ENCODE results near the gene ZNF668. TPM values are rescaled to one million over a fixed set of nuclear protein-coding genes. Genes with fewer than 3 reads are reported as not detected.
A peak's percentile ranks its signal among the peaks of the same experiment; 100 is the strongest.

ZNF668 gene
- total and polyA plus RNA-seq, 2 of the 8 experiments (the other 6 are each of a cell fraction or from before 2014, with no cell fraction given) = 14.0 to 14.3 TPM

DNA sequence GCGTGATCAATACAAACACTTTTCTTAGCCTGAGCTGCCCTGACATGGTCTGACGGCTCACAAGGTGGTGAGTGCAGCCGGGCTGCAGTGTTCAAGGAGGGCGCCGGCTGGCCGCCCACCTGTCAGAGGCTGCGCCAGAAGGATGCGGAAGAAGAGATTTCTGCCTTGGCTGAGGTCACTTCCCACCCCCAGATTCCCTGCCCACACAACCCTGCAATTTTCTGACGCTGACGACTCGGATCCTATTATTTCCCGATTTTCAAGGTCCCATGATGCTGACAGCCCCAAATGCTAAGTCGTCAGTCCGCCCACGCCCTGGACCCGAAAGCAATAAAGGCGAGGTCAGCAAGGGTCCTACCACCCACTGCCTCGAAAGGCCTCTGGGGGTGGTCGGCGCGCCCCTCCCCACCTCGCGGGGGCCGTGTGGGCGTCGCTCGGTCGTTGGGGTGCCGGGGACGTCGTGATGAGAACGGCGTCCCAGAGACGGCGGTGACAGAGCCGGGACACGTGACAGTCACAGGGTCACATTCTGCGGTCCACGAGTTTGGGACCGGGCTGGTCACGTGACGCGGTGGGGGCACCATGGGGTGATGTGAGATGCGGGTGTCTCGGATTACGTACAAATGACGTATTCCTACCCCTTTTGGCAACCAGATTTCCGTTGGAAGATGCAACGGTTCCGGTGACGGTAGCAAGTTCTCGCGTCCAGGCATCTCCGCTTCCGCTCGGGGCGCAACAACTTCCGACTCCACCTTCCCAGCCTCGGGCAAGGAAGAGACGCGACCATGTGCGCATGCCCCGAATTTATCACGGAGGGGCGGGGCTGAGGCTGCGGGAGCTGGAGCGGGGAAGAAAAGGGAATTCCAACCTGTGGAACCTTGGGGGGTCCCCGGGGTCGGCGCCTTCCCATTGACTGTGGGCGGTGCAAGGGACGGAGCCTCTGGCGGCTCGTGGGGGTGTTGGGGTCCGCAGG lies 41.0 kb downstream of the ZNF668 start, which contains the start of gene STX4:
TSS of gene STX4 (plus strand) at position 823 of the 973 bp plus-strand sequence. CDS start 248 bp downstream, outside the sequence.
- peak within 1 kb of the TSS; percentile 77 for H4K8ac ChIP-seq (ENCODE audit: extremely low read depth, insufficient read depth, low read length)
- H3K9me3 ChIP-seq (ENCODE audit: insufficient read depth in 2 of 2, low read depth in 1 of 2, low read length in 1 of 2) = no peaks in the 10 kb centered on the region
- peak within 1 kb of the TSS; percentile 67 to 94 (median 91) for H3K4me3 ChIP-seq (ENCODE audit: extremely low read depth in 1 of 4, insufficient read depth in 2 of 4, low read depth in 3 of 4, low read length in 4 of 4)
- peak within 1 kb of the TSS; percentile 81 for H2AFZ ChIP-seq (ENCODE audit: low read length)
- peak; percentile 89 to 98 for DNase-seq (ENCODE audit: low read depth in 1 of 2, low spot score in 2 of 2)
- H3K27me3 ChIP-seq (replicated peaks in 1 of 4; ENCODE audit: control insufficient read depth in 3 of 4, extremely low read depth in 1 of 4, insufficient read depth in 3 of 4, low read length in 3 of 4) = no peaks in the 10 kb centered on the region
- H4K5ac ChIP-seq (ENCODE audit: insufficient read length, low read depth, low read length) = peak within 1 kb of the TSS; percentile 4
- H2BK15ac ChIP-seq (ENCODE audit: low read length) = 0 out of 2 replicates have a peak within 1 kb of the TSS, but pooled peaks have one; percentile 53
- no peak within 1 kb of the TSS for H2BK20ac ChIP-seq (ENCODE audit: low read length)
- H2BK12ac ChIP-seq (ENCODE audit: low read depth, low read length) = peak within 1 kb of the TSS; percentile 31; the same call in 1 of the 2 replicates
- H3K18ac ChIP-seq (ENCODE audit: extremely low read depth, low read length) = peak within 1 kb of the TSS; percentile 51
- H3K9ac ChIP-seq (replicated peaks in 1 of 4; ENCODE audit: extremely low read depth in 1 of 4, low read depth in 3 of 4, low read length in 3 of 4) = peak within 1 kb of the TSS; percentile 48 to 54 (median 52)
- 3% methylated on average over 64 of the region's 75 CpGs; no CpG with 5 or more reads in 1 of the 2 experiments for WGBS, 2 experiments (ENCODE audit: extremely low coverage in 1 of 2, insufficient coverage in 1 of 2, insufficient read length in 1 of 2, insufficient replicate concordance in 2 of 2, low coverage in 1 of 2, low lambda C conversion rate in 2 of 2, missing lambda C conversion rate in 1 of 2)
- no peaks in the 10 kb centered on the region for H3K79me2 ChIP-seq (ENCODE audit: control insufficient read depth in 1 of 2, insufficient read depth in 2 of 2, low read length in 2 of 2)
- H3K4ac ChIP-seq (replicated peaks; ENCODE audit: insufficient read length, low read depth, low read length) = no peak within 1 kb of the TSS
- ChIA-PET POLR2A (ENCODE audit: partially characterized antibody) (interaction anchor here (0.8 to 1.9 kb wide), 7 partner anchors 8 to 146 kb away, joined by 3 to 9 read pairs (median 4); partner anchors contain the start of genes HSD3B7, KAT8, ZNF646 and ZNF668), CTCF (ENCODE audit: partially characterized antibody) (interaction anchor here (0.5 to 2.2 kb wide), 7 partner anchors 9 to 404 kb away, joined by 3 to 8 read pairs (median 3); partner anchors contain the start of gene HSD3B7)
- peak within 1 kb of the TSS; percentile 79 to 95 for H3K4me2 ChIP-seq (ENCODE audit: insufficient read depth in 1 of 2, low read depth in 2 of 2, low read length in 2 of 2)
- no peak within 1 kb of the TSS for H3K14ac ChIP-seq (ENCODE audit: insufficient read length)
- H3K23ac ChIP-seq (ENCODE audit: insufficient read length) = no peak within 1 kb of the TSS
- peaks cover 0 to 4% (median 2%) of the 10 kb centered on the region in 4 experiments; a peak in 4 of 7 replicates for H3K4me1 ChIP-seq (replicated peaks in 1 of 4; ENCODE audit: control insufficient read depth in 3 of 4, insufficient read depth in 4 of 4, low read length in 3 of 4)
- H3K36me3 ChIP-seq (ENCODE audit: control insufficient read depth in 2 of 4, insufficient read depth in 4 of 4, low read length in 3 of 4) = no peaks in the 10 kb centered on the region
- H4K91ac ChIP-seq (replicated peaks; ENCODE audit: insufficient read length, low read length) = peak within 1 kb of the TSS; percentile 56
- peaks cover 0 to 5% of the 10 kb centered on the region in 2 experiments for H4K20me1 ChIP-seq (replicated peaks in 1 of 2; ENCODE audit: control insufficient read depth in 1 of 2, insufficient read depth in 2 of 2, low read length in 2 of 2)
- H3K27ac ChIP-seq (ENCODE audit: low read depth, low read length) = no peak within 1 kb of the TSS
- peak within 1 kb of the TSS; percentile 82; the same call in 1 of the 2 replicates for H2BK5ac ChIP-seq (ENCODE audit: low read depth, low read length)
- H3K56ac ChIP-seq (replicated peaks; ENCODE audit: insufficient read length, low read depth, low read length) = peak within 1 kb of the TSS; percentile 49
- no peak within 1 kb of the TSS for H2BK120ac ChIP-seq (replicated peaks; ENCODE audit: low read depth, low read length)
- FAIRE-seq = peak; percentile 13
- H3K23me2 ChIP-seq (ENCODE audit: low read depth, low read length) = peaks cover 12% of the 10 kb centered on the region; the same call in 1 of the 2 replicates
- H2AK5ac ChIP-seq (ENCODE audit: low read depth, low read length) = no peak within 1 kb of the TSS
- H3K79me1 ChIP-seq (ENCODE audit: low read depth, low read length) = no peaks in the 10 kb centered on the region
- no peak for TF ChIP-seq CHD2 (IDR thresholded peaks at IDR 0.05; ENCODE audit: low read length)
- TF ChIP-seq BRCA1 (IDR thresholded peaks at IDR 0.05; ENCODE audit: low read depth, low read length) = peak; percentile 37; the same call in 1 of the 2 replicates
- TF ChIP-seq POLR2AphosphoS5 (IDR thresholded peaks at IDR 0.05; ENCODE audit: low read depth, low read length) = no peak
